GM21529 (cell line): ENCODE results near the gene SIK3.
"Not testable (repeated sequence)": the region's sequence is repeated elsewhere in the genome, so short reads cannot be mapped to it uniquely, and the experiment has no call there.

Experiments
- ATAC-seq: cut with Tn5 transposase; IDR thresholded peaks from one replicate; pipeline ENCODE4 v1.9.1; 2021; ENCODE audit not compliant: unreplicated experiment

The SIK3 gene

DNA sequence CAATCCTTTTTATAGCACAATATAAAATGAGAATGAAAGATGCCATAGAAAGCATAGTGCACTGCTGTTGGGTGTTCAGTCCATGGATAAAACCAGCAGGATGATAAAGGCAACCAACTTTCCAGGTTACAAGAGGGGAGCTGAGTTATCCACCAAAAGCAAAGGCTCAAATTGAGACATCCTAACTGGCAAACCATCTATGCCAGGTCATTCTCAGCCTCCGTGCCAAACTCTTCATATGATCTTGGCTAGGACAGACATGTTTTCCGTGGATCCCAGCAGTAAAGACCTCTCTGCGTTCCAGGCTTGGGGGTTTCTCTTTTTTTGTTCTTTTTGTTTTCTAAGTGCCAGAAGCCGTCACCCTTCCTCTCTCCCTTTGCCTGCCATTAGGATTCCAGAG is 253.5 kb downstream of the SIK3 start:
- ATAC-seq = no peak

DNA sequence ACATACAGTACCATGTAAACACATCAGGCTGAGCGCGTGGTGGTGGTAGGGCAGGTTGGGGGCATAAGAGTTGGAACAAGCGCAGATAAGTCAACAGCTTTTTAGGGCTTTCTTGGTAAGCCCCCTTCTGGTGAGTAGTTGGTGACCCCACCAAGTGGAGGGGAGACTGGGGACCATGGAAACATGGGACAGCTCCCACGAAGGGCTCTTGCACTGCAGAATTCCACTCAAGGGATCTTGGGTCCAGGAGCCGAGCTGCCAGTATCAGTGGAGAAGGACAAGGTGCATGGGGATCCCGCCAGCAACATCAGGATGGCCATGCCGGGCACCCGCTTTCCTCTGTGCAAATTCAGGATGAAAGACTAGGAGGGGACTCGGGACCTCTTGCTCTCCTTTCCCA is 254.6 kb downstream of the SIK3 start:
- ATAC-seq = no peak

DNA sequence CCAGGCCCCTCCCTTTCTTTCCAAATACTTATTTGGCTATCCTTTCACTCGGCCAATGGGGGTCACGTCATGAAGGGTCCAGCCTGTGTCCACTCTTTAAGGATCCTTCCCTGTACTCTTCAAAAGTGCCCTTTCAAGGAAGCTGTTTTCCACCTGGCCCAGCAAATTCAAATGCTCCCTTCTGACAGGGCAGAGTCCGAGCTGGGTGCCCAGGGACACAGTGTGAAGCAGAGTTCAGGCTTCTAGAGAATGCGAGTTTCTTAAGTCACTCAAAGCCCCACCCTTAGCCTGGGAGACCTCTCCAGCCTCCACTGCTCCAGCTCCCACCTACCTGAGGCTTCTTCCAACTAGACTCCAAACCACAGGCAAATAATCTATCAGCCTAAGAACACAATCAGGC is 255.3 kb downstream of the SIK3 start:
- ATAC-seq = no peak

DNA sequence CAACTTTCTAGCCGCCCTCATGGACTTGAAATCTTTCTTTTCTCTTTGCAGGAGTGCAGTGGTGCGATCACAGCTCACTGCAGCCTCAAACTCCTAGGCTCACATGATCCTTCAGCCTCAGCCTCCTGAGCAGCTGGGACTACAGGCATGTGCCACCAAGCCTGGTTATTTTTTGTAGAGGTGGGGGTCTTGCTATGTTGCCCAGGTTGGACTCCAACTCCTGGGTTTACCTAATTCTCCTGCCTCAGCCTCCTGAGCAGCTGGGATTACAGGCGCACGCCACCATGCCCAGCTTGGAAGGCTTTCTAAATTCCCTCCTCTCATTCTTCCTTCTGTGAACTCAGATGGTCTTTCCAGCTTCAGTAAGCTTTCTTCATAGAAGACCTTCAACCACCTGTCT is 256.1 kb downstream of the SIK3 start:
- ATAC-seq = no peak

DNA sequence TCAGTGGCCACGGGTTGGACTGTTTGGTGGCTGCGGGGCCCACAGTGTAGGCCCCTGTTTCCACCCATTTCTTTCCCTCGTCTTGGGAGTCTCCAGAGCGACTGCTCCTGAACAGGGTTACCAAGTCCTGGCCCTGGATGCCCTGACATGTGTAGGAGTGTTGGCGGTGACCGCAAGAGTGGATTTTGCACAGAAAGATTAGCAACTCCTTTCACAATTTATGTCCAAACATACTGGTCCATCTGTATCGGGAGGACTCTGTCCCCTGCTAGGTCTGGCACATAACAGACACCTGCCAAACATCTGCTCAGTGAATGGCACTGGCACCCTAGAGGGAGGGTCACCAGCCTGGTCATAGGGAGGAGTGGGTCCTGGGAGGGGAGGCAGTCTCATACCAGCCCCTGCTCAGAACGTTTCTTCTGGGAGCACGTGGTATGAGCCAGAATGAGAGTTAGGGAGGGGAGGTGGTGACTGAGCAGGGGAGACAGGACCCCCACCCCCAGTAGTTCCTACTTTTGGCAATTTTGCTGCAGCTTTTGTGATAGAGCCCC is 257.4 kb downstream of the SIK3 start:
- no peak for ATAC-seq

DNA sequence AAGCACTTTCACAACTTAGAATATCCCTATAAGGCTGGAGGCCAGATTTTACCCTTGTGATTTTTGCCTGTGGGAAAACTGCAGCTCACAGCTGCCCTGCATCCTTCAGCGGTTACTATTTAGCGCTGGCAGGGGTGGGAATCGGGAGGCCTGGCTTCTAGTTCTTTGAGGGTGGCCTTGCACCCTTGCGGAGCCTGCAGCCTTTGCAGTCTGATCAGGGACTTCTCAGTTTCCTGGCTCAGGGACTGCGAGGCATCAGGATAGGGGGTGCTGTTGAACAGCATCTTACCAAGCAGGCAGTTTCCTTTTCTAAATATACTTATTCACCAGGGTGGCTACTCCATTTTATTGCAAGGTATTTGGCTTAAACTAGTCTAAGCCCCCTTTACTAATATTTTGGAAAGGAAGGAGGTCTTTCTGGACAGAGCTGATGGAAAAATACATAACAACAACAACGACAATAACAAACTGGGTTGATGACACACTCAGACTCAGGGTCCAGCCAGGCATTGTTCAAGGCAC is 257.9 kb downstream of the SIK3 start:
- no peak for ATAC-seq

DNA sequence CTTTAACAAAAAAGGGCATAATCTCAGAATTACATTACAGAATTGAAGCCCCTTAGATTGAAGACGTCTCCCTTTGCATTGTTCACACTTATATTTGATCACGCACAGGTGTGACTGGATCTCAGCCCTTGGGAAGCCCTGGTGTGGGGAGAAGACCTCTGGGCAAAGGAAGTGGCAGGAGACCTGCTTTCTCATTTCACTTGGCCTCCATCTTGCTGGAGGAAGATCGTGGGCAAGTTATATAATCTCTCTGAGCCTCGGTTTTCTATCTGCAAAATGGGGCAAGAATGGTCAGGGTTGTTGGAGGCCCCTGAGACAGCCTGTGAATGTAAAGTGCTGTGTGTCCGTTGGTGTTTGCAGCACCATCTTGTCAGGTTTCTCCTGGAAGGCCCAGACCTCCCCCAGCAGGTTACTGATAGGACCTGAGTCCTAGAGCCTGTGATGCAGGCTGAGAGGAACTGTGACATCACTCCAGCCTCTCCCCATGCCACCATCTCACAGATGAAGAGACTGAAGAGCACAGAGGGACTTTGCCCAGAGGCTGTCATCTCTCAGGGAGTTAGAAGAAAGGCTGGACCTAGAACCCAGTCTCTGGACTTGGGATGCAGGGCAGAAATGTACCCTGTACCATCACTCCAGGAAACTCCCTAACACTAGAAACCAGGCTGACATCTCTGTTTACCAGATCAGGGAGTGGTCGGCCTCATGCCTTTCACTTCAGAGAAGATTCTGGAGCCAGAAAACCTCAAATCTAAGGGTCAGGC is 259.7 kb downstream of the SIK3 start:
- no peak for ATAC-seq

DNA sequence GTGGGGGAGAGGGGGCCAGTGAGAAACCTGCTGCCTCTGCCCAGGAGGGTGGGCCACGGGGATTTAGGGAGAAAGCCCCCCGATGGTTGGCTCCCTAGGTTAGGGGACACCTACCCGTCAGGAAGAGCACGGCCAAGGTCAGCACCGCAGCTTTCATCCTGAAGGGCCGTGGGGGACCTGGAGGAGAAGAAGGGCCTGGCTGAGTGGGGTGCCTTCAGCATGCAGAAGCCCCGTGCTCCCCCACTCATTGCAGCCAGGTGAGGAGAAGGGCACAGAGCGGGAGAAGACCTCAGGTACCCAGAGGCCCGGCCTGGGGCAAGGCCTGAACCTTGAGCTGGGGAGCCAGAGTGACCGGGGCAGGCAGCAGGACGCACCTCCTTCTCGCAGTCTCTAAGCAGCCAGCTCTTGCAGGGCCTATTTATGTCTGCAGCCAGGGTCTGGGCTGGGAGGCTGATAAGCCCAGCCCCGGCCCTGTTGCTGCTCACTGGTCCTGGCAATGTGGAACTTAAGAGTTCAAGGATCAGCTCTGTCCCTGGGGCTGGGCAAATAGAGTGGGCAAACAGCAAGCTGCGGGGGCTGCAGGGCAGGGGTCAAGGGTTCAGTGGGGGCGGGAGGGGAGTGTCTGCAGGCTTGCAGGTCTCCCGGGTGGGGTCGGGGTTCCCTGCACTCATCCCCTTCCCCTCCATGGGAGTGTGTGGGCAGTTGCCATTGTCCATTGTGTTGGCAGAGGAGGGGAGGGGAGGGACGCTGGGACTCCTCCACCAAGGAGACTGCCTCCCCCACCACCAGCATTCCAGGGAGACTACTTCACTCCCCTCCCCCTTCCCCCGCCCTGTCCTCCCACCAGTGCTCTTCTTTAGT is 260.8 kb downstream of the SIK3 start, which contains the start of gene APOA1:
TSS of gene APOA1 (minus strand) at position 392 of the 861 bp plus-strand sequence. CDS start at position 157, 235 bp downstream.
- no peak for ATAC-seq

DNA sequence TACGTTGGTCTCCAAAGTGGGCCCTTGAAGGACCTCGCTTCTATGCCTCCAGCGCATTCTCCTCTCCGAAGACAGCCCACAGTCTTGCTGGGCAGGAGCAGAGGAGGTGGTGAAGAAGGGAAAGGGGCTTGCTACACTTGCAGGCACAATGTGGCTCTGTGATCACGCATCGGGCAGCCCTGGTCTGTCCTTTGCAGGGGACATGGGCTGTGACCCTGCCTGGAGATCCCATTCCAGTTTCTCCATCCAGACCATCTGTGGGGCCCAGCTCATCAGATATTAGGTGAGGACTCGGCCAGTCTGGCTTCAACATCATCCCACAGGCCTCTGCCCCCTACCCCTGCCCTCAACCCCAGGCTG is 261.6 kb downstream of the SIK3 start:
- no peak for ATAC-seq

DNA sequence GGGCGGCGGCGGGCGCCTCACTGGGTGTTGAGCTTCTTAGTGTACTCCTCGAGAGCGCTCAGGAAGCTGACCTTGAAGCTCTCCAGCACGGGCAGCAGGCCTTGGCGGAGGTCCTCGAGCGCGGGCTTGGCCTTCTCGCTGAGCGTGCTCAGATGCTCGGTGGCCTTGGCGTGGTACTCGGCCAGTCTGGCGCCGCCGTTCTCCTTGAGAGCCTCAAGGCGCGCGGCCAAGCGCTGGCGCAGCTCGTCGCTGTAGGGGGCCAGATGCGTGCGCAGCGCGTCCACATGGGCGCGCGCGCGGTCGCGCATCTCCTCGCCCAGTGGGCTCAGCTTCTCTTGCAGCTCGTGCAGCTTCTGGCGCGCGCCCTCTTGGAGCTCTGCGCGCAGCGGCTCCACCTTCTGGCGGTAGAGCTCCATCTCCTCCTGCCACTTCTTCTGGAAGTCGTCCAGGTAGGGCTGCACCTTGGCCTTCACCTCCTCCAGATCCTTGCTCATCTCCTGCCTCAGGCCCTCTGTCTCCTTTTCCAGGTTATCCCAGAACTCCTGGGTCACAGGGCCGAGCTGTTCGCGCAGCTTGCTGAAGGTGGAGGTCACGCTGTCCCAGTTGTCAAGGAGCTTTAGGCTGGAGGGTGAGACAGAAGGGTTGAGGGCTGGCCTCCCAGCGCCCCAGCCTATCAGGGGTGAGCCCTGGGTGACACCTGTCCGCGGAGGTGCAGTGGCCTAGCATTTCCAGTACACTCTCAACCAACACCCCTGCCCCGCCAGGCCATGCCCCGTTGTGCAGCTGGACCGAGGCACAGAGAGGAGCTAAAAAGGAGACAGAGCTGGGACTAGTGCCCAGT is 262.2 kb downstream of the SIK3 start:
- peak; percentile 87 for ATAC-seq

DNA sequence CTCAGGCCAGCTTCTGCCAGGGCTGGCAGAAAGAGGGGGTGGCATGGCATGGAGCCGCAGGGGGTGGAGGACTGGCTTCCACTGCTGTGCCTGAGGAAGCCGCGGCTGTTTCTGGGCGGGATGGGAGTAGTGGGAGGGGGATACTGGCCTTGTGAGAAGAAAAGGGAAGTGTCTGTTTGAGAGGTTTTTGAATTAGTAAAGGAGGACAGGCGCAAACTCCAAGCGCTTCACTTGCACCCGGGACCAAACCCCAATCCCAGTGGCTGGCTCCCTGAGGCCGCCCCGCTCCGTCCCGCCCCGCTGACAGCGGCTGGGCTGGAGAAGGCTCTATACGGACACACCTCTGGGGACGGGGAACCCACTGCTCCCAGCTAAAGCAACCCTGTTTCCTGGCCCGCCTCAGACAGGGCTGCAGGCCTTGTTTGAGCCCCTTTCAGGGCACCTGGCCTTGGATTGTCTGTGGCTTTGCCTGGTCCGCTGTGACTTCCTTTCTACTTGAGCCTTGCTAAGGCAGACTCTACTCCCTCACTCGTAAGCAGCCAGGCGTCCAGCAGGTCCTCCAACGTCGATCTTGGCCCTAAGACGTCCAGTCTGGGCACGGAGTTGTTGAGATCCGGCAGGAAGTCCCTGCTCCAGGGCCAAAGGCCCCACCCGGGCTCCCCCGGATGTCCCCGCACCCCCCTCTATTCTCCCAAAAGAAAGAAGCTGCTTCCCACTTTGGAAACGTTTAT is 263.0 kb downstream of the SIK3 start:
- ATAC-seq = peak; percentile 18

DNA sequence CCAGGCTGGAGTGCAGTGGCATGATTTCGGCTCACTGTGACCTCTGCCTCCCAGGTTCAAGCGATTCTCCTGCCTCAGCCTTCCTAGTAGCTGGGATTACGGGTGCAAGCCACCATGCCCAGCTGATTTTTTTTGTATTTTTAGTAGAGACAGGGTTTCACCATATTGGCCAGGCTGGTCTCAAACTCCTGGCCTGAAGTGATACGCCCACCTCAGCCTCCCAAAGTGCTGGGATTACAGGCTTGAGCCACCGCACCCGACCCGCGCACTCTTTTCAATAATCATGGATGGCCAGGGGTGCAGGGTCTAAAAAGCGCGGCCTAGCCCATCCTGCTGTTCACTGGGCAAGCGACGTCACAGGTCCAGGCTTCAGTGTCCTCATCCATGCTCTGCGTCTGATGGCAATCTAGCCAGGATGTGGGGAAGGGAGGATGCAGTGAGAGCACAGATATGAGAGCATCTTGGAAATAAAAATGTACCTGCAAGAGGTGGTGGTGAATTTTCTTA is 263.6 kb downstream of the SIK3 start:
- not testable (repeated sequence) for ATAC-seq

DNA sequence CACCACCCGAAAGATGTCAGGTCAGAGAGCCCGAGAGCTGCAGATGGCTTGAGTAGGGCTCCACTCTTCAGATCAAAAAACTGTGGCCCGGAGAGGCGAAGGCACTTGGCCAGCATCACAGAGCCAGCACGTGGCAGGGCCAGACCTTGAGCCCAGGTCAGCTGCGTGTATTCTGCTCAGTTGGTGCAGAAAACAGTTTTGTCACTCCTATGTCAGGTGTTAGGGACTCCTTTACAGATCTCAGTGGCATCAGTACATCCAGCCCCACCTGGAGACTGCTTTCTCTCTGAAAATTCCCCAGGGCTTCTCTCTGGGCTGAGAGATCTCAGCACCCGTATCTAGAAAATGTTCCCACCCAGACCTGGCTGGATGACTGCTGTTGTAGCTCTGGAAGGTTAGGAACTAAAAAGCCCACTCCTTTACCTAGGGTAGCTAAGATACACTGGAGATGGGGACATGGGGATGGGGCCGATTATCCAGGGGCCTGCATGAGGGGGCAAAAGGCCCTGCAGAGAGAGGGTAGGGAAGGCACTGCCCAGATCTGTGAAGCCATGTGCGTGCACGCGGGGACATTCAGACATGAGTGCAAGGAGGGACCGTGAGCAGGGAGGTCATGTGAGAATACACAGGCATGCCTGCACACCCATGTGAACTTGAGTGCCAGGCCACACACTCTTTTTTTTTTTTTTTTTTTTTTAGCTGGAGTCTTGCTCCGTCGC is 264.3 kb downstream of the SIK3 start:
- no peak for ATAC-seq

DNA sequence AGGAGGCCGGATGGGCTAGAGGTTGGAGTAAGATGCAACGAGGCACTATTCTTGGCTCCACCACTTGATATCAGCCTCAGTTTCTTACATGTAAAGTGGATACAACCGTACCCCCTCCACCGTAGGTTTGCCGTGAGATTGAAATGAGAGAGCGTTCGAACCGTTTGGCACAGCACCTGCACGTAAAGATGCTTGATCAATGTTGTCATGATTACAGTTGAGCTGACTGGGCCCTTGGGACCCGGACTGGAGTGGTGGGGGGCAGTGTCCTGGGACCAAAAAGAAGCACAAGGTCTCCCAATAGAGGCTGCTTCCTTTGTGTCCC is 264.8 kb downstream of the SIK3 start:
- no peak for ATAC-seq

DNA sequence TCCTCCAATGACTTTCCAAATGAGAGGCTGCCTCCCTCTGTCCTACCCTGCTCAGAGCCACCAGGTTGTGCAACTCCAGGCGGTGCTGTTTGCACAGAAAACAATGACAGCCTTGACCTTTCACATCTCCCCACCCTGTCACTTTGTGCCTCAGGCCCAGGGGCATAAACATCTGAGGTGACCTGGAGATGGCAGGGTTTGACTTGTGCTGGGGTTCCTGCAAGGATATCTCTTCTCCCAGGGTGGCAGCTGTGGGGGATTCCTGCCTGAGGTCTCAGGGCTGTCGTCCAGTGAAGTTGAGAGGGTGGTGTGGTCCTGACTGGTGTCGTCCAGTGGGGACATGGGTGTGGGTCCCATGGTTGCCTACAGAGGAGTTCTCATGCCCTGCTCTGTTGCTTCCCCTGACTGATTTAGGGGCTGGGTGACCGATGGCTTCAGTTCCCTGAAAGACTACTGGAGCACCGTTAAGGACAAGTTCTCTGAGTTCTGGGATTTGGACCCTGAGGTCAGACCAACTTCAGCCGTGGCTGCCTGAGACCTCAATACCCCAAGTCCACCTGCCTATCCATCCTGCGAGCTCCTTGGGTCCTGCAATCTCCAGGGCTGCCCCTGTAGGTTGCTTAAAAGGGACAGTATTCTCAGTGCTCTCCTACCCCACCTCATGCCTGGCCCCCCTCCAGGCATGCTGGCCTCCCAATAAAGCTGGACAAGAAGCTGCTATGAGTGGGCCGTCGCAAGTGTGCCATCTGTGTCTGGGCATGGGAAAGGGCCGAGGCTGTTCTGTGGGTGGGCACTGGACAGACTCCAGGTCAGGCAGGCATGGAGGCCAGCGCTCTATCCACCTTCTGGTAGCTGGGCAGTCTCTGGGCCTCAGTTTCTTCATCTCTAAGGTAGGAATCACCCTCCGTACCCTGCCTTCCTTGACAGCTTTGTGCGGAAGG is 265.6 kb downstream of the SIK3 start:
- ATAC-seq = no peak

DNA sequence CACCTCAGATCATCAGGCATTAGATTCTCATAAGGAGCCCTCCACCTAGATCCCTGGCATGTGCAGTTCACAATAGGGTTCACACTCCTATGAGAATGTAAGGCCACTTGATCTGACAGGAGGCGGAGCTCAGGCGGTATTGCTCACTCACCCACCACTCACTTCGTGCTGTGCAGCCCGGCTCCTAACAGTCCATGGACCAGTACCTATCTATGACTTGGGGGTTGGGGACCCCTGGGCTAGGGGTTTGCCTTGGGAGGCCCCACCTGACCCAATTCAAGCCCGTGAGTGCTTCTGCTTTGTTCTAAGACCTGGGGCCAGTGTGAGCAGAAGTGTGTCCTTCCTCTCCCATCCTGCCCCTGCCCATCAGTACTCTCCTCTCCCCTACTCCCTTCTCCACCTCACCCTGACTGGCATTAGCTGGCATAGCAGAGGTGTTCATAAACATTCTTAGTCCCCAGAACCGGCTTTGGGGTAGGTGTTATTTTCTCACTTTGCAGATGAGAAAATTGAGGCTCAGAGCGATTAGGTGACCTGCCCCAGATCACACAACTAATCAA is 266.4 kb downstream of the SIK3 start:
- ATAC-seq = no peak

DNA sequence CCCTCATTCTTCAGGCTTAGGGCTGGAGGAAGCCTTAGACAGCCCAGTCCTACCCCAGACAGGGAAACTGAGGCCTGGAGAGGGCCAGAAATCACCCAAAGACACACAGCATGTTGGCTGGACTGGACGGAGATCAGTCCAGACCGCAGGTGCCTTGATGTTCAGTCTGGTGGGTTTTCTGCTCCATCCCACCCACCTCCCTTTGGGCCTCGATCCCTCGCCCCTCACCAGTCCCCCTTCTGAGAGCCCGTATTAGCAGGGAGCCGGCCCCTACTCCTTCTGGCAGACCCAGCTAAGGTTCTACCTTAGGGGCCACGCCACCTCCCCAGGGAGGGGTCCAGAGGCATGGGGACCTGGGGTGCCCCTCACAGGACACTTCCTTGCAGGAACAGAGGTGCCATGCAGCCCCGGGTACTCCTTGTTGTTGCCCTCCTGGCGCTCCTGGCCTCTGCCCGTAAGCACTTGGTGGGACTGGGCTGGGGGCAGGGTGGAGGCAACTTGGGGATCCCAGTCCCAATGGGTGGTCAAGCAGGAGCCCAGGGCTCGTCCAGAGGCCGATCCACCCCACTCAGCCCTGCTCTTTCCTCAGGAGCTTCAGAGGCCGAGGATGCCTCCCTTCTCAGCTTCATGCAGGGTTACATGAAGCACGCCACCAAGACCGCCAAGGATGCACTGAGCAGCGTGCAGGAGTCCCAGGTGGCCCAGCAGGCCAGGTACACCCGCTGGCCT is 267.9 kb downstream of the SIK3 start:
- no peak for ATAC-seq
